Rectal smooth muscle tissue (tissue), 1 donor: ENCODE measurements around the gene SURF1.
"Not testable (repeated sequence)": the region's sequence is repeated elsewhere in the genome, so short reads cannot be mapped to it uniquely, and the experiment has no call there.

Source experiments
- H3K27ac ChIP-seq: one replicate; pipeline ENCODE4 v1.7.0; 2013; ENCODE audit warnings: low read depth, low read length, inconsistent platforms
- H3K27me3 ChIP-seq: one replicate; pipeline ENCODE4 v1.7.0; 2013; ENCODE audit warnings: low read length; ENCODE audit not compliant: control insufficient read depth, insufficient read depth
- H3K36me3 ChIP-seq: one replicate; pipeline ENCODE4 v1.7.0; 2013; ENCODE audit warnings: low read length; ENCODE audit not compliant: control insufficient read depth, insufficient read depth
- H3K4me1 ChIP-seq: one replicate; pipeline ENCODE4 v1.7.0; 2013; ENCODE audit warnings: low read length; ENCODE audit not compliant: control insufficient read depth, insufficient read depth
- H3K4me3 ChIP-seq: one replicate; pipeline ENCODE4 v1.7.0; 2013; ENCODE audit warnings: low read length
- H3K9ac ChIP-seq: one replicate; pipeline ENCODE4 v1.7.0; 2013; ENCODE audit warnings: low read length

SURF1 gene

GRCh38 chr9:133393399-133393798 lies 37.1 kb upstream of the SURF1 start:
- peaks cover 2% of the 10 kb centered on the region for H3K27me3 ChIP-seq
- no peaks in the 10 kb centered on the region for H3K4me1 ChIP-seq
- H3K36me3 ChIP-seq: no peaks in the 10 kb centered on the region
- H3K27ac ChIP-seq: no peak overlapping the region
- no peak overlapping the region for H3K9ac ChIP-seq
- no peak overlapping the region for H3K4me3 ChIP-seq

- not testable (repeated sequence) for H3K9ac ChIP-seq, H3K27me3 ChIP-seq, H3K4me1 ChIP-seq, H3K27ac ChIP-seq, H3K4me3 ChIP-seq, H3K36me3 ChIP-seq
Measured at GRCh38 chr9:133392308-133392707, 36.0 kb upstream of the SURF1 start.

GRCh38 chr9:133391449-133391848 lies 35.2 kb upstream of the SURF1 start:
- H3K9ac ChIP-seq, H3K4me1 ChIP-seq, H3K27me3 ChIP-seq, H3K4me3 ChIP-seq, H3K27ac ChIP-seq, H3K36me3 ChIP-seq: not testable (repeated sequence)

- H3K9ac ChIP-seq: no peak overlapping the region
- peaks cover 2% of the 10 kb centered on the region for H3K27me3 ChIP-seq
- H3K36me3 ChIP-seq: no peaks in the 10 kb centered on the region
- H3K27ac ChIP-seq: no peak overlapping the region
- H3K4me1 ChIP-seq: no peaks in the 10 kb centered on the region
- no peak overlapping the region for H3K4me3 ChIP-seq
Measured at GRCh38 chr9:133390713-133391112, 34.4 kb upstream of the SURF1 start.

- no peak overlapping the region for H3K27ac ChIP-seq
- H3K4me3 ChIP-seq: no peak overlapping the region
- no peaks in the 10 kb centered on the region for H3K4me1 ChIP-seq
- H3K36me3 ChIP-seq: no peaks in the 10 kb centered on the region
- no peak overlapping the region for H3K9ac ChIP-seq
- no peaks in the 10 kb centered on the region for H3K27me3 ChIP-seq
Measured at GRCh38 chr9:133389562-133389961, 33.3 kb upstream of the SURF1 start.

GRCh38 chr9:133389025-133389557 lies 32.8 kb upstream of the SURF1 start:
- no peak overlapping the region for H3K27ac ChIP-seq

GRCh38 chr9:133387680-133388079 lies 31.4 kb upstream of the SURF1 start:
- Histone ChIP-seq H3K4me3 (no peak overlapping the region), H3K27me3 (no peaks in the 10 kb centered on the region), H3K4me1 (no peaks in the 10 kb centered on the region), H3K36me3 (no peaks in the 10 kb centered on the region), H3K9ac (no peak overlapping the region), H3K27ac (no peak overlapping the region)

More at GRCh38 chr9:133389025-133389557, 32.8 kb upstream of the SURF1 start:
- no peaks in the 10 kb centered on the region for H3K4me1 ChIP-seq
- H3K36me3 ChIP-seq: no peaks in the 10 kb centered on the region
- H3K27me3 ChIP-seq: no peaks in the 10 kb centered on the region
- no peak overlapping the region for H3K9ac ChIP-seq
- no peak overlapping the region for H3K4me3 ChIP-seq

- Histone ChIP-seq H3K27me3 (no peaks in the 10 kb centered on the region), H3K4me1 (no peaks in the 10 kb centered on the region), H3K27ac (no peak overlapping the region), H3K36me3 (no peaks in the 10 kb centered on the region), H3K4me3 (no peak overlapping the region), H3K9ac (no peak overlapping the region)
Measured at GRCh38 chr9:133386338-133386737, 30.1 kb upstream of the SURF1 start.

GRCh38 chr9:133385452-133385851 lies 29.2 kb upstream of the SURF1 start:
- Histone ChIP-seq H3K27ac (no peak overlapping the region), H3K9ac (no peak overlapping the region), H3K36me3 (no peaks in the 10 kb centered on the region), H3K27me3 (no peaks in the 10 kb centered on the region), H3K4me3 (no peak overlapping the region), H3K4me1 (no peaks in the 10 kb centered on the region)

GRCh38 chr9:133384736-133385321 lies 28.5 kb upstream of the SURF1 start:
- Histone ChIP-seq H3K4me3 (no peak overlapping the region), H3K27me3 (no peaks in the 10 kb centered on the region), H3K27ac (no peak overlapping the region), H3K36me3 (no peaks in the 10 kb centered on the region), H3K4me1 (no peaks in the 10 kb centered on the region), H3K9ac (no peak overlapping the region)

- Histone ChIP-seq H3K4me3 (no peak overlapping the region), H3K4me1 (no peaks in the 10 kb centered on the region), H3K27ac (no peak overlapping the region), H3K27me3 (no peaks in the 10 kb centered on the region), H3K9ac (no peak overlapping the region), H3K36me3 (no peaks in the 10 kb centered on the region)
Measured at GRCh38 chr9:133383438-133383837, 27.2 kb upstream of the SURF1 start.

GRCh38 chr9:133382507-133383141 lies 26.3 kb upstream of the SURF1 start:
- Histone ChIP-seq H3K9ac (no peak overlapping the region), H3K27me3 (no peaks in the 10 kb centered on the region), H3K4me3 (no peak overlapping the region), H3K4me1 (no peaks in the 10 kb centered on the region), H3K36me3 (no peaks in the 10 kb centered on the region), H3K27ac (no peak overlapping the region)

GRCh38 chr9:133380734-133381133 lies 24.4 kb upstream of the SURF1 start:
- Histone ChIP-seq H3K27ac (no peak overlapping the region), H3K36me3 (no peaks in the 10 kb centered on the region), H3K4me3 (no peak overlapping the region), H3K27me3 (no peaks in the 10 kb centered on the region), H3K9ac (no peak overlapping the region), H3K4me1 (peaks cover 3% of the 10 kb centered on the region)
